Measurements from ENCODE around the gene PRND. TPM values are rescaled to one million over a fixed set of nuclear protein-coding genes. Genes with fewer than 3 reads are reported as not detected.
A peak's percentile ranks its signal among the peaks of the same experiment; 100 is the strongest.

PRND gene, protein sequence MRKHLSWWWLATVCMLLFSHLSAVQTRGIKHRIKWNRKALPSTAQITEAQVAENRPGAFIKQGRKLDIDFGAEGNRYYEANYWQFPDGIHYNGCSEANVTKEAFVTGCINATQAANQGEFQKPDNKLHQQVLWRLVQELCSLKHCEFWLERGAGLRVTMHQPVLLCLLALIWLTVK
- polyA plus RNA-seq (ENCODE audit: low read depth in 6 of 6): under 1 TPM in 1 of 6 donors, not detected in 5; 0.25 TPM

DNA sequence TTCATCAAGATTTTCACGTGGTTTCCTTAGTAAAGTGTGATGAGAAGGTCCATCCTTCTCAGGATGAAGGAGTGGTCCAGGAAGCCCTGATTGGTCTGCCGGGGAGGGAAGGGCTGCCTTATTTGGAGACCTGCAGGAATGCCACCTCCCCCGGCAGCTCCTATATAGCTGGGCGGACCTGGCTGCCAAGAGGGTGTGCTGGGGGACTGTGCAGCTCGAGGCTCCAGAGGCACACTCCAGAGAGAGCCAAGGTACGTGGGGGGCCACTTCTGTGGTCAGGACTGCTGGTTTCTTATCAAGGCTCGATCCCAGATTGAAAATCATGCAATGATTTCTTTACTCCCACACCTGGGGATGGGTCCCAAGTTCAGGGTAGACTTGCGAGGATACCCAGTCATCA, at the start of gene PRND:
Gene PRND (plus strand): TSS at position 191 of the 400 bp plus-strand sequence. CDS start 2,643 bp downstream, outside the sequence.
- H3K4me1 Mint-ChIP-seq: peaks cover 30 to 56% (median 34%) of the 10 kb centered on the region in 3 donors
- peaks cover 0 to under 1% (median 0%) of the 10 kb centered on the region in 7 donors for H3K9me3 Mint-ChIP-seq
- ATAC-seq (ENCODE audit: low read depth in 2 of 2) (no peak), DNase-seq (no peak)
- peak within 1 kb of the TSS; percentile 90 to 97 (median 93) for H3K27ac Mint-ChIP-seq
- no peaks in the 10 kb centered on the region for H3K36me3 Mint-ChIP-seq
- no peaks in the 10 kb centered on the region for H3K27me3 Mint-ChIP-seq
- peak within 1 kb of the TSS in 7 of 8 donors; percentile 31 to 87 (median 68) for H3K4me3 Mint-ChIP-seq

DNA sequence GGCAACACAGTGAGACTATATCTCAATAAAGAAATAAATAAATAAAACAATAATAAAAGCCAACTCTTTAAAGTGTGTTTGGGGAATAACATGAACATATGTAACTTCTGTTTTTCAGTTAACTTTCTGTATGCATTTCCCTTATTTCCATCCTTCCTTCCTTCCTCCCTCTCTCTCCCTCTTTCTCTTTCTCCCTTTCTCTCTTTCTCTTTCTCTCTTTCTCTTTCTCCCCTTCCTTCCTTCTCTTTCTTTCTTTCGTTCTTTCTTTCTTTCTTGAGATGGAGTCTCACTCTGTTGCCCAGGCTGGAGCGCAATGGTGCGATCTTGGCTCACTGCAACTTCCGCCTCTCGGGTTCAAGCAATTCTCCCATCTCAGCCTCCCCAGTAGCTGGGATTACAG, 48.8 kb upstream of the PRND start:
- Mint-ChIP-seq H3K27ac (peak overlapping the region in 1 of 6 donors; percentile 60), H3K36me3 (no peaks in the 10 kb centered on the region), H3K4me3 (peak overlapping the region in 1 of 8 donors; percentile 52), H3K4me1 (no peaks in the 10 kb centered on the region), H3K9me3 (peaks cover 0 to 2% (median 0%) of the 10 kb centered on the region in 7 donors), H3K27me3 (peaks cover 0 to 21% (median 8%) of the 10 kb centered on the region in 3 donors)
- ATAC-seq (ENCODE audit: low read depth in 2 of 2) (no peak), DNase-seq (no peak)

DNA sequence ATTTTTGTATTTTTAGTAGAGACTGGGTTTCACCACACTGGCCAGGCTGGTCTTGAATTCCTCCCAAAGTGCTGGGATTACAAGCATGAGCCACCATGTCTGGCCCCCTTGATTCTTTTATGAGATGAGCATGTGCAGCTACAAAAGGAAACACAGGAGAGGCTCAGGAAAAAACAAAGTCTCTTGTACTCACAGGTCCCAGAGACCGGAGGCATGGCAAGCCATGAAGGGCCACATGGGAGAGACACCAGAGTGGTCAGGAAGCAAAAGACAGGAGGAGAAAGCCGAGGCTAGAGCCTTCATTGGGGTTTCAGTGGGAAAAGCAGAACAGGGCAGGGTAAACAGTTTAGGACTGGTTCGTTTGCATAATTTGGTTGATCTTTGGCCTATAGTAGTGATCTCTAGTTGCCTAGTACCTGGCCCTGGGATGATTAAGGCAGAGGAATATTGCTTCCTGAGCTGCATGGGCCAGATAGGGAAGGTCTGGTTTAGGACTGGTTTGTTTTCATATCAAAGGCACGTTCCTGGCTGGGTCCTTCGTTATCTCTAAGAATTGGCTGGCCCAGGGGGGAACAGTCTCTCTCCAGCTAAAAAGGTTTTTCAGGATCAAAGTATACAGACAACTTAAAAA, 48.2 kb upstream of the PRND start:
- Mint-ChIP-seq H3K4me3 (no peak overlapping the region), H3K4me1 (no peaks in the 10 kb centered on the region), H3K36me3 (no peaks in the 10 kb centered on the region), H3K9me3 (peaks cover 0 to 2% (median 0%) of the 10 kb centered on the region in 7 donors), H3K27ac (peak overlapping the region in 1 of 6 donors; percentile 53), H3K27me3 (peaks cover 0 to 24% (median 13%) of the 10 kb centered on the region in 3 donors)
- no peak for ATAC-seq (ENCODE audit: low read depth in 2 of 2)
- no peak for DNase-seq

DNA sequence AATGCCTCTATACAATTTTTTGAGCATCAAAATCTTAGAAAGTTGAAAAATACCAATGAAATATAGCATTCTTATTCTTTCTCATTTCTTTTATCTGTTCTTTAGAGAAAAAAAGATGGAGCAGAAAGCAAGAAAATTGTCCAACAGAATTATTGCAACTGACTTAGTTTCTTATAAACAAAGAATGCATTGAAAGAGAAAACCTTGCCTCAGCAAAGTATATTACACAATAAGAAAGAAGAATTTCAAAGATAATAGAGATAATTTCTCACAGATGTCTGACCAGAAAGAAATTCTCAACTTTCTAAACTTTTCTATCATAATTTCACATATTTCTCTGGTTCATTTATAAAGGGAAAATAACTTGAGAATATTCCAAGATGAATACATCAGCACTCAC, 47.0 kb upstream of the PRND start:
- Mint-ChIP-seq H3K4me1 (no peaks in the 10 kb centered on the region), H3K9me3 (peaks cover 0 to 2% (median 0%) of the 10 kb centered on the region in 7 donors), H3K27ac (no peak overlapping the region), H3K4me3 (no peak overlapping the region), H3K36me3 (no peaks in the 10 kb centered on the region), H3K27me3 (peaks cover 0 to 24% (median 19%) of the 10 kb centered on the region in 3 donors)
- no peak for ATAC-seq (ENCODE audit: low read depth in 2 of 2)
- no peak for DNase-seq

DNA sequence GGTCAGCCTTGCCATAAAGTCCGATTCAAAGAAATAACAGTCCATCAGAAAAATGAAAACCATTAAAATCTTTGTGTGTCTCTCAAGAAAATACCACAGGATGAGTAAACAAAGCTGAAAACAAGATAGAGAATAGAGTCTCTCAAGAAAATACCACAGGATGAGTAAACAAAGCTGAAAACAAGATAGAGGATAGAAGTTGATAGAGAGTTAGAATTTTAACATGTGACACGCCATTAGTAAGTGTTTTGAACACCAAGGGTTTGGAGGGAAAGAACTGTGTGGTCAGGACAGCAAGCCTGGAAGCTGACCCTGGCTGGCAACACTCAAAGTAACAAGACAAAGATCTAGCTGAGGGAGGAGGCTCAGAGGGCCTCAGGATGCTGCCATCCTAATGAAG, 43.9 kb upstream of the PRND start:
- H3K27ac Mint-ChIP-seq: peak overlapping the region in 1 of 6 donors; percentile 65
- H3K4me1 Mint-ChIP-seq: peaks cover 0 to 5% (median 0%) of the 10 kb centered on the region in 3 donors
- H3K4me3 Mint-ChIP-seq: no peak overlapping the region
- no peaks in the 10 kb centered on the region for H3K9me3 Mint-ChIP-seq
- H3K27me3 Mint-ChIP-seq: peaks cover 0 to 18% (median 15%) of the 10 kb centered on the region in 3 donors
- ATAC-seq (ENCODE audit: low read depth in 2 of 2) (no peak), DNase-seq (no peak)
- no peaks in the 10 kb centered on the region for H3K36me3 Mint-ChIP-seq

DNA sequence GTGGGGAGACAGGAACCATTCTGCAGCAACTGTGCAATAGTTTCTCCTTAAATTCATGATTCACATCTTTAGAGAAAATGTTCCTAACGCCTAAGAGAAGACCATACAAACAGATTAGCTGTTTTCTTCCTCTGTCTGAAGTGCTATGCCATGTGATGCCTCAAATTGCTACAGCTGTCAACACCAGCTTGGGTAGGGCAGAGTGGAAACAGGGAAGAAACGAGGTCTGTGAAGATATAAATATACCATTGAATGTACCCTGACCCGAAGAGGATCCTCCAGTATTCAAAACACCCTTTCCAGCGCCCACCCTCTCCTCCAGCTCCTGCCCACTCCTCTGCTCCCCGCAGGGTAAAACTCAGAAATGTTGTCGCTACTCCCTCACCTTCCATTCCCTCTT, 40.3 kb upstream of the PRND start:
- H3K4me3 Mint-ChIP-seq: peak overlapping the region in 1 of 8 donors; percentile 56
- no peaks in the 10 kb centered on the region for H3K9me3 Mint-ChIP-seq
- H3K27me3 Mint-ChIP-seq: peaks cover 0 to 18% (median 15%) of the 10 kb centered on the region in 3 donors
- no peaks in the 10 kb centered on the region for H3K36me3 Mint-ChIP-seq
- peak overlapping the region in 1 of 6 donors; percentile 62 for H3K27ac Mint-ChIP-seq
- no peak for ATAC-seq (ENCODE audit: low read depth in 2 of 2)
- H3K4me1 Mint-ChIP-seq: peaks cover 8 to 29% (median 16%) of the 10 kb centered on the region in 3 donors
- DNase-seq: no peak

DNA sequence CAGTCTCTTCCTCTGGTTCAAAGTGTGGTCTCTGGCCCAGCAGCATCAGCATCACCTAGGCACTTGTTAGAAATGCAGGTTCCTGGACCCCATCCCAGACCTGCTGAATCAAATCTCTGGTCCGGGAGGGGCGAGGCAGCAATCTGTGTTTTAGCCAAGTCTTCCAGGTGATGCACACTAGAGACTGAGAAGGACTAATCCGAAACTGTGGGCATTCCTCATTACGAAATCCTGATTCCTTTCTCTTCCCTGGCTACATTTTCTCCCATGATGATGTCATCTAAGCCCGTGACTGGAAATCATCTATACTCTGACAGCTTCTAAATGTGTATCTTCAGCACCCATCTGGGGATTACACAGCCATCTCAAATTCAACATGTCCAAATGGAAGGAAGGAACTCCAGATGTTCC, 39.7 kb upstream of the PRND start:
- Mint-ChIP-seq H3K27me3 (peaks cover 0 to 18% (median 15%) of the 10 kb centered on the region in 3 donors), H3K36me3 (no peaks in the 10 kb centered on the region), H3K4me3 (no peak overlapping the region), H3K4me1 (peaks cover 8 to 29% (median 16%) of the 10 kb centered on the region in 3 donors), H3K9me3 (no peaks in the 10 kb centered on the region), H3K27ac (peak overlapping the region in 3 of 6 donors; percentile 14 to 63 (median 28))
- ATAC-seq (ENCODE audit: low read depth in 2 of 2) (no peak), DNase-seq (no peak)

DNA sequence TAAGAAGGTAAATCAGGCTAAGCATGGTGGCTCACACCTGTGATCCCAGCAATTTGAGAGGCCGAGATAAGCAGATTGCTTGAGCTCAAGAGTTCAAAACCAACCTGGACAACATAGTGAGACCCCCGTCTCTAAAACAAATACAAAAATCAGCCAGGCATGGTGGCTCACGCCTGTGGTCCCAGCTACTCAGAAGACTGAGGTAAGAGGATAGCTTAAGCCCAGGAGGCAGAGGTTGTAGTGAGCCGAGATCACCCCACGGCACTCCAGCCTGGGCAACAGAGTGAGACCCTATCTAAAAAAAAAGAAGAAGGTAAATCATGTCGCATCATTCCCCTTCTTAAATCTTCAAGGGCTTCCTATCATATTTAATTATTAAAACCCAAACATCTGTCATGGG, 39.0 kb upstream of the PRND start:
- ATAC-seq (ENCODE audit: low read depth in 2 of 2): no peak
- Mint-ChIP-seq H3K9me3 (no peaks in the 10 kb centered on the region), H3K36me3 (no peaks in the 10 kb centered on the region), H3K27ac (no peak overlapping the region), H3K4me3 (peak overlapping the region in 1 of 8 donors; percentile 86), H3K4me1 (peaks cover 12 to 34% (median 16%) of the 10 kb centered on the region in 3 donors), H3K27me3 (peaks cover 0 to 14% (median 14%) of the 10 kb centered on the region in 3 donors)
- no peak for DNase-seq

DNA sequence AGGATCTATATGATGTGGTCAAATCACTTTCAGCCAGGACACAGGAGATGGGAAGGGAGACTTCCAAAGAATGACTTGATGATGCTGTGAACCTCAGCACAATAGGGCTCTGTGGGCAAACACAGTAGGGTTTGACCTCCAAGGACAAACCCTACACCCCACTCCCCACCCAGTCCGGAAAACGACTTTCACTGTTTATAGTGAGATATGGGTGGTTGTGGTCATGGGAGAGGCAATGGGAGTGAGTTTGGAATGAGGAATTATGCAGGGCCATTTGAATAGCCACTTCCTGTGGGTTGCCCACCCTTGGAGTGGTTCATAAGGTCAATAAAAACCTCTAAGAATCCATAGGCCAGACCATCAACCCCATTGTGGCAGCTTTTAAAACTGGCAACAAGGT, 38.4 kb upstream of the PRND start:
- H3K4me3 Mint-ChIP-seq: peak overlapping the region in 1 of 8 donors; percentile 86
- H3K4me1 Mint-ChIP-seq: peaks cover 14 to 40% (median 16%) of the 10 kb centered on the region in 3 donors
- no peaks in the 10 kb centered on the region for H3K36me3 Mint-ChIP-seq
- peak overlapping the region in 1 of 6 donors; percentile 54 for H3K27ac Mint-ChIP-seq
- H3K9me3 Mint-ChIP-seq: no peaks in the 10 kb centered on the region
- ATAC-seq (ENCODE audit: low read depth in 2 of 2): no peak
- peaks cover 0 to 9% (median 8%) of the 10 kb centered on the region in 3 donors for H3K27me3 Mint-ChIP-seq
- DNase-seq: no peak

DNA sequence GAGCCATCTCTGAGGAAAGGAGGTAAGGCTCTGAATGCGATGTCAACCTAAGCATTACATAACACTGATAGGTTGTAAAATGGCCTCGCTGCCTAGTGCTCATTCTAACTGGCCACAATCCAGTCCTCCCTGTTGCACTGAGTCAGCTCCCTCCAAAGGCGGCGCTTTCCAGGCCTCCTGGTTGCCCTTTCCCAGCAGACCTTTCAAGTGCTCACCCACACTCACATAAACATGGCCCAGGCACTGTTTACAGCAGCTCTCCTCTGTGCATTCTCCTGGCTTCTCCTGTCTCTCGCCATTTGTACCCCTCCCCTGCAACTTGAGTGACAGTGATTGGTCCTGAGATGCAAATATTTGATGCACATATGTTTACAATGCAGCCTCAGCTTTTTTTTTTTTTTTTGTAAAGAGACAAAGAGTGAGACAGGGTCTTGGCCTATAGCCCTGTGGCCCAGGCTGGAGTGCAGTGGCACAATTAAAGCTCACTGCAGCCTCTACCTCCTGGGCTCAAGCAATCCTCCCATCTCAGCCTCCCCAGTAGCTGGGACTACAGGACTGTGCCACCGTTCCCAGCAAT, 36.8 kb upstream of the PRND start:
- H3K4me1 Mint-ChIP-seq: peaks cover 18 to 49% (median 24%) of the 10 kb centered on the region in 3 donors
- no peaks in the 10 kb centered on the region for H3K36me3 Mint-ChIP-seq
- H3K27me3 Mint-ChIP-seq: peaks cover 0 to 9% (median 0%) of the 10 kb centered on the region in 3 donors
- ATAC-seq (ENCODE audit: low read depth in 2 of 2) (no peak), DNase-seq (no peak)
- H3K9me3 Mint-ChIP-seq: no peaks in the 10 kb centered on the region
- peak overlapping the region in 1 of 6 donors; percentile 98 for H3K27ac Mint-ChIP-seq
- H3K4me3 Mint-ChIP-seq: peak overlapping the region; percentile 45 to 92 (median 83)

DNA sequence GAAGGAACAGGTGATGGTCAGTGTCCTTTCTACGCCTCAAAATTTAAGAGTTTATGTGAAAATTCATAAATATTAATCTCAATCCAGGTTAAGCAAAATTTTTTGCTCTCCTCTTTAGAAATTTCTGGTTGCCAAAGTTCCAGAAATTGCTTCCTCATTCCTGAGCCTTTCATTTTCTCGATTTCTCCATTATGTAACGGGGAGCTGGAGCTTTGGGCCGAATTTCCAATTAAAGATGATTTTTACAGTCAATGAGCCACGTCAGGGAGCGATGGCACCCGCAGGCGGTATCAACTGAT, 35.8 kb upstream of the PRND start:
- DNase-seq (no peak), ATAC-seq (ENCODE audit: low read depth in 2 of 2) (no peak)
- H3K9me3 Mint-ChIP-seq: no peaks in the 10 kb centered on the region
- peak overlapping the region; percentile 81 to 93 (median 88) for H3K4me3 Mint-ChIP-seq
- H3K4me1 Mint-ChIP-seq: peaks cover 18 to 52% (median 28%) of the 10 kb centered on the region in 3 donors
- peaks cover 0 to 9% (median 0%) of the 10 kb centered on the region in 3 donors for H3K27me3 Mint-ChIP-seq
- peak overlapping the region; percentile 88 to 98 (median 94) for H3K27ac Mint-ChIP-seq
- no peaks in the 10 kb centered on the region for H3K36me3 Mint-ChIP-seq

DNA sequence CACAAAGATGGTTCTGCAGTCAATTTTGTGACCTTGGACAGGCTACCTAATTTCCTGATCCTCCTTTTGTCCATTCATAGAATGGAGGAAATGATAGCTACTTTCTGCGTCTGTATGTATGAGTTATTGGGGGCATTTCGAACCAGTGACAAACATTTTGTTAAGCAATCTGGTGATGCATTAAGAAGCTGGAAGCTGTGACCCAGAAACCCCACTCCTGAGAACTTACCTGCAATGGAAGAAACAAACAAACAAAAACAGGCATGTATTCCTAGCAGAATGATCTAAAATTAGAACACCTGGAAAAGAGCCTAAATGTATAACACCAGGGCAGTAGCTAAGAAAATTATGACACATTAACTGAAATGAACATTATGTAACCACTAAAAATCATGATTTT, 33.4 kb upstream of the PRND start:
- Mint-ChIP-seq H3K4me1 (peaks cover 23 to 59% (median 45%) of the 10 kb centered on the region in 3 donors), H3K4me3 (peak overlapping the region in 2 of 8 donors; percentile 72 to 91), H3K27me3 (no peaks in the 10 kb centered on the region), H3K27ac (peak overlapping the region in 2 of 6 donors; percentile 26 to 88), H3K36me3 (peaks cover 3 to 8% of the 10 kb centered on the region in 2 donors), H3K9me3 (no peaks in the 10 kb centered on the region)
- DNase-seq (no peak), ATAC-seq (ENCODE audit: low read depth in 2 of 2) (no peak)

DNA sequence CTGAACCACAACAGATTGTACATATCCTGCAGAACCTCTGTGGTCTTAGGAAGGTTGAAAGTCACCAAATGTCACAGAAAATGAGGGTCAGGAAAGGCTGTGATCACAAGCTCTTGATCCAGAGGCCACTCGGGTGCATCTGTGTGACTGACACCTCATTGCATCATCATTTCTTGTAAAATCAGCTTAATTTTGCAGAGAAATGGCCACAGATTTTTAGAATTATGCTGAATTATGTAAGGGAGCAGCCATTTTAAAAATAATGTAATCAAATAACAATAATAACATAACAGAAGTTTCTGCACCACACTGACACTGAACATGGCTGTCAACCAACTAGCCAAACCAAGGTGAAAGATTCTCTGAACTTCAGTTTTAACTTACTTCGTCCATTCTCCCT, 32.5 kb upstream of the PRND start:
- peaks cover 6 to 8% of the 10 kb centered on the region in 2 donors for H3K36me3 Mint-ChIP-seq
- DNase-seq: no peak
- peaks cover 0 to 2% (median 0%) of the 10 kb centered on the region in 7 donors for H3K9me3 Mint-ChIP-seq
- H3K27me3 Mint-ChIP-seq: no peaks in the 10 kb centered on the region
- peaks cover 25 to 53% (median 46%) of the 10 kb centered on the region in 3 donors for H3K4me1 Mint-ChIP-seq
- peak overlapping the region in 1 of 6 donors; percentile 38 for H3K27ac Mint-ChIP-seq
- ATAC-seq (ENCODE audit: low read depth in 2 of 2): no peak
- peak overlapping the region in 1 of 8 donors; percentile 91 for H3K4me3 Mint-ChIP-seq
